NCI-H187 (cell line): Measurements from ENCODE around the gene CEP295NL.
"Not testable (repeated sequence)": the region's sequence is repeated elsewhere in the genome, so short reads cannot be mapped to it uniquely, and the experiment has no call there.

Experiments used
- DNase-seq, 2 experiments: peaks; one replicate each; lab custom pipeline; 2025; lab: John Stamatoyannopoulos, UW

Gene CEP295NL

GRCh38 chr17:78886954-78887353 is 16.0 kb downstream of the CEP295NL start:
- DNase-seq = no peak

- DNase-seq = no peak
These were observed 17.0 kb downstream of the CEP295NL start for GRCh38 chr17:78885956-78886355.

- no peak for DNase-seq
These were observed 17.9 kb downstream of the CEP295NL start for GRCh38 chr17:78884876-78885667.

- DNase-seq = no peak
These were observed 18.7 kb downstream of the CEP295NL start for GRCh38 chr17:78884148-78884825.

GRCh38 chr17:78883533-78884131 is 19.4 kb downstream of the CEP295NL start:
- peak in 1 of 2 experiments; percentile 33 for DNase-seq

- no peak for DNase-seq
These were observed 19.9 kb downstream of the CEP295NL start for GRCh38 chr17:78883089-78883532.

- DNase-seq = no peak
These were observed 20.4 kb downstream of the CEP295NL start for GRCh38 chr17:78882540-78883088.

GRCh38 chr17:78879635-78880186 is 23.3 kb downstream of the CEP295NL start:
- no peak for DNase-seq

GRCh38 chr17:78878871-78879527 is 24.0 kb downstream of the CEP295NL start:
- no peak for DNase-seq

GRCh38 chr17:78878261-78878660 is 24.7 kb downstream of the CEP295NL start:
- no peak for DNase-seq

GRCh38 chr17:78876954-78877517 is 26.0 kb downstream of the CEP295NL start:
- DNase-seq = not testable (repeated sequence)

- DNase-seq = no peak
These were observed 26.9 kb downstream of the CEP295NL start for GRCh38 chr17:78876094-78876597.

GRCh38 chr17:78875363-78876093 is 27.5 kb downstream of the CEP295NL start:
- no peak for DNase-seq

GRCh38 chr17:78873519-78874340 is 29.3 kb downstream of the CEP295NL start:
- DNase-seq = no peak

GRCh38 chr17:78872486-78872885 is 30.5 kb downstream of the CEP295NL start:
- DNase-seq = no peak

- no peak for DNase-seq
These were observed 32.4 kb downstream of the CEP295NL start for GRCh38 chr17:78870621-78871020.

- DNase-seq = no peak
These were observed 34.6 kb downstream of the CEP295NL start for GRCh38 chr17:78868391-78868790.

GRCh38 chr17:78867046-78867445 is 36.0 kb downstream of the CEP295NL start:
- not testable (repeated sequence) for DNase-seq

- peak; percentile 32 to 41 for DNase-seq
These were observed 37.2 kb downstream of the CEP295NL start for GRCh38 chr17:78865682-78866390.
